Thymus (tissue), 11 donors: ENCODE results near the gene MED27. TPM values are rescaled to one million over a fixed set of nuclear protein-coding genes. Genes with fewer than 3 reads are reported as not detected.
A peak's percentile ranks its signal among the peaks of the same experiment; 100 is the strongest.

ENCODE experiments used
- DNase-seq, 9 donors: peaks; one replicate each; pipeline ENCODE4 v3.0.0-alpha.2; 2013; ENCODE audit warnings: low spot score in 9 of 9, low read depth in 6 of 9, missing footprints in 1 of 9
- H3K27ac ChIP-seq, 2 donors: one replicate each; pipeline ENCODE4 v1.5.1; 2013; ENCODE audit warnings: control low read depth in 1 of 2, low read depth in 1 of 2, low read length in 1 of 2, mild to moderate bottlenecking in 1 of 2, moderate library complexity in 1 of 2
- H3K27me3 ChIP-seq, 2 donors: one replicate each; pipeline ENCODE4 v1.5.1; 2013; ENCODE audit warnings: low read length in 1 of 2; ENCODE audit not compliant: control insufficient read depth in 2 of 2, insufficient read depth in 1 of 2
- H3K36me3 ChIP-seq, 2 donors: one replicate each; pipeline ENCODE4 v1.5.1; 2013; ENCODE audit warnings: low read length in 1 of 2, mild to moderate bottlenecking in 1 of 2, moderate library complexity in 1 of 2; ENCODE audit not compliant: control insufficient read depth in 2 of 2, insufficient read depth in 2 of 2
- H3K4me1 ChIP-seq, 2 donors: one replicate each; pipeline ENCODE4 v1.5.1; 2013; ENCODE audit warnings: low read length in 2 of 2; ENCODE audit not compliant: control insufficient read depth in 2 of 2, insufficient read depth in 2 of 2
- H3K4me3 ChIP-seq, 2 donors: one replicate each; pipeline ENCODE4 v1.5.1; 2013; ENCODE audit warnings: low read length in 2 of 2, control low read depth in 1 of 2, mild to moderate bottlenecking in 1 of 2
- H3K9me3 ChIP-seq, 2 donors: one replicate each; pipeline ENCODE4 v1.5.1; 2013; ENCODE audit warnings: low read length in 1 of 2, mild to moderate bottlenecking in 1 of 2; ENCODE audit not compliant: control insufficient read depth in 2 of 2, insufficient read depth in 1 of 2
- WGBS: extraction: QIAGEN DNeasy Blood & Tissue Kit; methylation state at CpG from one replicate; pipeline ENCODE4 v1.1.7; 2013; 5-methylcytosine and 5-hydroxymethylcytosine counted together
- polyA plus RNA-seq: library from polyadenylated mRNA; stranded (reverse); fragments of 200-250 nt; gene quantifications from one replicate; pipeline ENCODE4 v1.2.3, GENCODE V29; 2013
- total RNA-seq: library from RNA; stranded (reverse); fragments of 120-200 nt; gene quantifications from one replicate; pipeline ENCODE4 v1.2.4, GENCODE V29; 2013
- donor health status: healthy.

The MED27 gene
- total and polyA plus RNA-seq, 2 donors: 27.2 to 31.0 TPM

DNA sequence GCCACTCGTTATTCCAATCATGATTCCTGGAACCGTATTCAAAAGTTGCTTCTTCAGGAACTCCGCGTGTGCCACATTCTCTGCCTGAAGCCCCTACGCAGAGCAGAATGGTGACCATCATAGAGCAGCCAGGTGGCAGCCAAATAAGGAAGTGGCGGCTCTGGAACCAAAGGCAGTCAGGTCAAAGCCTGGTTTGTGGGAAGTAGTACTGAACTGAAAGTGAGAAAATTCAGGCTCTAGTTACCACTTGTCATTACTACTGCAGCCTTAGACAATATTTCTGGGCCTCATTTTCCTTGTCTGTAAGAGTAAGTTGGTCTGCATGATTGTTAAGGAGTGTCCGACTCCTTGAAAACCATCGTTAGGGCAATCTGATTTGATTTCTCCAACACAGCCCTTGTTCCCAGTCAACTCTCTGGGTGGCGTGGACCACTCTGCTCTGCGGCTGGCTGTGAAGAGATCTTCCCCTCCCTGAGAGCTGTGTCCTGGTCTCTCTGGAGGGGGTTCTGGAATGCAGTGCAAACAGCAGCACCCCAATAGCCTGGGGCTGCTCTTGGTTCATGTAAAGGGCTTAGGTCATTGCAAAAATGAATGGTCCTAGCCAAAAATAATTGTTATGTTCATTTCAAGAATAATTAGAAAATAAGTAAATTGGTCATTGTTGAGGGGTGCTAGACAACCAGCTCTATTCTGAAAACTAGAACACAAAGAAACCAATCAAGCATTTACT is 102.4 kb downstream of the MED27 start:
- H3K27me3 ChIP-seq: no peaks in the 10 kb centered on the region
- H3K4me3 ChIP-seq: no peak overlapping the region
- H3K27ac ChIP-seq: no peak overlapping the region
- DNase-seq: peak in 2 of 9 donors; percentile 3 to 23
- H3K4me1 ChIP-seq: peaks cover 0 to 14% of the 10 kb centered on the region in 2 donors
- no peaks in the 10 kb centered on the region for H3K9me3 ChIP-seq
- WGBS: 70% methylated on average over 10 of the region's 10 CpGs
- H3K36me3 ChIP-seq: no peaks in the 10 kb centered on the region

DNA sequence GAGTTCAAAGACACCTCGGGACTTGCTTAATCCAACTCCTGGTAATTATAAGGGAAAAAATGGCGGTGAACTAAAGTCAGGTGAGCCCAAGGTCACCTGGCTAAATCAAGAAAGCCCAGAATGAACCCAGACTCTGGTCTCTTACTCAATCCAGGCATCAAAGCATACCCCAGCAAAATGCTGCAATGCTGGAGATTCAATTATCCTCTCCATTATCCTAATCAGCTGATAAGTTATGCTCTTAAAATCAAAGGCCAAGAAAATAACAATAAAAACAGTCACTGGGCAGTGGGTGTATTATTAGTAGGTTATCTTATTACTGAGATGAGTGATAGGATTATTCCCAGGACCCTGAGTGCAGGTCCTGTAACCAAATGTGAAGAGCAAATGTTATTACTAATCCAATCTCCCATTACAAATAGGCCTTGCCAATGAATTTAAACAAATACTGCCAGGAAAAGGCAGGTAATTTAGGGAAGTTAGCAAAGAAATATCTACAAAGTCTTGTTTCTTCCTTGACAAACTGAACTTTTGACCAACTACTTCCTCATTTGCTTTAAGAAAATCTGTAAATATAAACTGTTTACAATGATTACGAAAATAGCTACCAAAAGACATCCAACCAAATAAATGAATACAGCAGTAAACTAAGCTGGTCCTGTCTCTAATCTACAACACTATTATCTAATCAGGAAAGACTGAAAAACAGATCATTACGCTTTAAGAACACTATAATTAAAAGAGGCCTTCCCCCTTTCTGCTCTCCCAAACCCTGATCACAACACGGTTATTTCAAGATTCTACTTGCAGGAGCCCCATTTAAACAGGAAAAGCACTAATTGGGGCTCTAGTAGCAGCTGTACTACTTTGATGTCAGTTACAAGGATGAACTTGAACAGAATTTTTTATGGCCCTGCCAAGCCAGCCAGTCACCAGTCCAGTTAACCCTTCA is 103.2 kb downstream of the MED27 start:
- Histone ChIP-seq H3K27ac (no peak overlapping the region), H3K27me3 (no peaks in the 10 kb centered on the region), H3K4me1 (peaks cover 0 to 8% of the 10 kb centered on the region in 2 donors), H3K36me3 (no peaks in the 10 kb centered on the region), H3K4me3 (no peak overlapping the region), H3K9me3 (no peaks in the 10 kb centered on the region)
- DNase-seq: no peak
- 81% methylated on average over 5 of the region's 5 CpGs for WGBS

DNA sequence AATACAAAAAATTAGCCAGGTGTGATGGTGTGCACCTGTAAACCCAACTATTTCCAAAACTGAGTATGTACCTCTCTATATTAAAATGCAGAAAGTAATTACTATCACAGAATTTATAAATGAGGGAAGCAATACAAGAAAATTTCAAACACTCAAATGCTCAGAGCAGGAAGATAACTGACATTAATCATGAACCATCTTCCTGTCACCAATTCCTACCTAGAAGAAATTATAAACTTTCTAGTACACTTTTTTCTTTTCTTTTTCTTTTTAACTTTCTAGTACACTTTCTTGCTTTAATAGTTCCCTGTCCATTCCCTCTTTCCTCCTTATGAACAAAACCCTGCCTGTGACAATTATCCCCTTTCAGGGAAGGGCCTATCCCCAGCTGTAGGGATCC is 106.8 kb downstream of the MED27 start:
- H3K27ac ChIP-seq: no peak overlapping the region
- H3K4me3 ChIP-seq: no peak overlapping the region
- H3K36me3 ChIP-seq: no peaks in the 10 kb centered on the region
- DNase-seq: no peak
- peaks cover 0 to 8% of the 10 kb centered on the region in 2 donors for H3K4me1 ChIP-seq
- H3K27me3 ChIP-seq: no peaks in the 10 kb centered on the region
- no peaks in the 10 kb centered on the region for H3K9me3 ChIP-seq

DNA sequence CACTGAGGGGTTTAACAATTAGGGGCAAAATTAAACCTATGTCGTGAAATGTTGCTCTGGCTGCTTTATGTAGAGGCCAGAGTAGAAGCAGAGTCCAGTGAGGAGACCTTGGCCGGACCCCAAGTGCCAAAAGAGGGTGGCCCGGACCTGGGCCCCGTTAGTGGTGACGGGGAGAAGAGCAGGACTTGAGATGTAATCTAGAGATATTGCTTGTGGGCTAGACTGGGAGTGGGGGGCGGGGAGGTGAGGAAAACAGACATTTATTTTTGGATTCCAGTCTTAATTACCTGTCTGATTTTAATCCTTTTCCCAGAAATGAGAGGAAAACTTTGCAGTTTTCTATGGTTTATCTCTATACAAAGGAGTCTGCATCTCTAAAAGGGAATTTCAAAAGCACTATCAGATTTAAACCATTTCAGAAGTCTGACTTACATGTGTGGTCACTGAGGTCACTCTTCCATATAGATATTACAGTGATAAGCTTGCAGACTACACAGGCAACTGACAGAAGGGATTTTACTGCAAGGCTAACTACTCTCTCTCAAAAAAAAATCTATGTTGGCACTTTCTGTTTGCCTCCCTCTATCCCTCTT is 108.1 kb downstream of the MED27 start:
- 98% methylated on average over 6 of the region's 6 CpGs for WGBS
- no peak for DNase-seq

DNA sequence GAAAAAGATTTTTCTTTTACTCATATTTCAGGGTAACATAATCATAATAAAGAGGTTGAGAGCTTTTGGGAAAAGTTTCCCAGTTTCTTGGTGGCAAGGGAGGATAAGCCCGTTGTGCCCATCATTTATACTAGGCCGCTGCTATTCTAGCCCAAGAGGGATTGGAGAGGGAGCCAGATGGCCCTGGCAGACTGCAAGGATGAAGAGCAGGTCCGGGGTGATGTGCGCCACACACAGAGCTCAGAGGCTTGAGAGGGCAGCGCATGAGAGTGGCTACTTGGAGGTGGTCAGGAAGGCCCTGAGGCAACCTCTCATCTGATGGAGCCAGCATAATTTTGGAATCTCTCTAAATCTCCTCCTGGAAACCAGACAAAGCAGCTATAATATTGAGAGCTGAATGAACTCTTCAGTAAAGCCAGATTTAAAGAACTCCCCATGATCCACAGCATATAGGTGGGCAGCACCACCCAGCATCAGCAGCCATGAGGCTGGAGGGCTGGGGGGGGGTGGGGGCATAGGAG is 110.1 kb downstream of the MED27 start:
- no peaks in the 10 kb centered on the region for H3K36me3 ChIP-seq
- no peak for DNase-seq
- H3K4me3 ChIP-seq: no peak overlapping the region
- no peaks in the 10 kb centered on the region for H3K27me3 ChIP-seq
- no peaks in the 10 kb centered on the region for H3K9me3 ChIP-seq
- WGBS: 96% methylated on average over 5 of the region's 5 CpGs
- no peak overlapping the region for H3K27ac ChIP-seq
- no peaks in the 10 kb centered on the region for H3K4me1 ChIP-seq

More for the DNA sequence above, 108.1 kb downstream of the MED27 start:
- Histone ChIP-seq H3K4me1 (no peaks in the 10 kb centered on the region), H3K27ac (no peak overlapping the region), H3K36me3 (no peaks in the 10 kb centered on the region), H3K27me3 (no peaks in the 10 kb centered on the region), H3K4me3 (no peak overlapping the region), H3K9me3 (no peaks in the 10 kb centered on the region)

DNA sequence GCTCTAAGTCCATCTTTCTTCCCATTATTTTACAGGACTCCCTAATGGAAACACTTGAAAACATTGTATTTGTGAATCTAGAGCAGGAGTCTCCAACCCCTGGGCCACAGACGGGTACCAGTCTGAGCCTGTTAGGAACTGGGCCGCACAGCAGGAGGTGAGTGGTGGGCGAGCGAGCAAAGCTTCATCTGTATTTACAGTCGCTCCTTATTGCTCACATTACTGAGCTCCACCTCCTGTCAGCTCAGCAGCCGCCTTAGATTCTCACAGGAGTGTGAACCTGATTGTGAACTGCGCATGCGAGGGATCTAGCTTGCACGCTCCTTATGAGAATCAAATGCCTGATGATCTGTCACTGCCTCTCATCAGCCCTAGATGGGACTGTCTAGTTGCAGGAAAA is 111.0 kb downstream of the MED27 start:
- H3K4me1 ChIP-seq: no peaks in the 10 kb centered on the region
- H3K27ac ChIP-seq: no peak overlapping the region
- no peaks in the 10 kb centered on the region for H3K36me3 ChIP-seq
- DNase-seq: no peak
- WGBS: 97% methylated on average over 9 of the region's 9 CpGs
- no peak overlapping the region for H3K4me3 ChIP-seq
- H3K27me3 ChIP-seq: no peaks in the 10 kb centered on the region
- no peaks in the 10 kb centered on the region for H3K9me3 ChIP-seq

DNA sequence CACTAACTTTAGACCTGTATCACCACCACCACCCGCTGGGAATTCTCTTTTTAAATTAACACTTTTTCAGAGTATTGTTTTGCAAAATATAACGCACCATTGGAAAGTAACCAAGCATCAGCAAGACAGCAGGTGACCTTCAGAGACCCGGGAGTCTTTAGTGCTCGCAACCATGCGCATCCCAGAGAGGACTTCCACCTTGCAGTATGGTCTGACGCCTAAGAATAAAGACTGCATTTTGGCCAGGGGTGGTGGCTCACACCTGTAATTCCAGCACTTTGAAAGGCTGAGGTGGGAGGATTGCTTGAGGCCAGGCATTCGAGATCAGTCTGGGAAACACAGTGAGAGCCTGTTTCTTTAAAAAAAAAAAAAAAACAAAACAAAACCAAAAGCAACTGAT is 113.8 kb downstream of the MED27 start:
- 97% methylated on average over 7 of the region's 7 CpGs for WGBS
- Histone ChIP-seq H3K27ac (no peak overlapping the region), H3K27me3 (no peaks in the 10 kb centered on the region), H3K9me3 (no peaks in the 10 kb centered on the region), H3K4me3 (no peak overlapping the region), H3K36me3 (no peaks in the 10 kb centered on the region), H3K4me1 (no peaks in the 10 kb centered on the region)
- DNase-seq: no peak

DNA sequence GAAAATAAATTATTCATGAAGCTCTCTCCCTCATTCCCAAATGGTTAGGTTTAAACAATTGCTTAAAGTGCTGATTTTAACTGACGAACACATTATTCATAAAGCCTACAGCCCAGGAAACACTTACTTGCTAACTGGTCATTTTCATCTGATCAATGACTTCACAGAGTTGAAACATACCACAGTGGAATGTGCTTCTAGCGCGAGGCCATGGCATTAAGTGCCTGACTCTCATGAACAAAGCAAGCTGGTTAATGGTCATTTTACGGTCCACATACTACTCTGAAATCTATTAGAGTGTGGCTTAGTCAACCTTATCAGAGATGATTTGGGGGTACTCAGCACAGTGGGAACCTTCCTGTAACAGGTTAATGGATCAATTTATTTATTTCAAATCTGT is 114.6 kb downstream of the MED27 start:
- over 99% methylated on average over 4 of the region's 4 CpGs for WGBS
- DNase-seq: no peak
- no peaks in the 10 kb centered on the region for H3K36me3 ChIP-seq
- H3K4me1 ChIP-seq: no peaks in the 10 kb centered on the region
- H3K9me3 ChIP-seq: no peaks in the 10 kb centered on the region
- no peak overlapping the region for H3K4me3 ChIP-seq
- H3K27me3 ChIP-seq: no peaks in the 10 kb centered on the region
- H3K27ac ChIP-seq: no peak overlapping the region
